K562 (cell line): ENCODE data around the gene KRT35. TPM values are rescaled to one million over a fixed set of nuclear protein-coding genes. Genes with fewer than 3 reads are reported as not detected.

ENCODE experiments used
- ATAC-seq: fragments of 200-7000 bp; cut with Tn5 transposase; 3 replicates; pipeline ENCODE4 v1.9.1; 2020; ENCODE audit warnings: moderate library complexity
- BruUV-seq: library from RNA; stranded (reverse); fragments of 400-500 nt; replicated peaks from 2 replicates; lab custom pipeline; 2021; lab: Mats Ljungman, UMichigan
- CTCF ChIA-PET: fragments of 300-600 bp; formaldehyde crosslinking; extraction: SDS; loops from one replicate; lab custom pipeline; 2021; ENCODE audit warnings: low intra/inter-chr PET ratio; lab: Yijun Ruan, JAX
- POLR2A ChIA-PET: fragments of 300-600, 350-650 bp; sonication (Branson Sonifier 250); formaldehyde crosslinking; extraction: SDS; loops from one replicate; lab custom pipeline; 2021; ENCODE audit warnings: antibody characterized with exemption, inconsistent platforms; lab: Yijun Ruan, JAX
- DNase-seq, 4 experiments: peaks; one replicate each; pipeline versions ENCODE4 v3.0.0 to v3.0.0-alpha.2; 2011 to 2018; ENCODE audit warnings: low spot score in 3 of 4, mixed read lengths in 3 of 4; ENCODE audit errors: extremely low read depth in 1 of 4
- FAIRE-seq: peaks from 2 replicates; lab custom pipeline; 2011; peaks lifted over from hg19 to GRCh38; lab: Jason Lieb, UNC
- H2AFZ ChIP-seq: 2 replicates; pipeline ENCODE4 v1.6.0; 2011; ENCODE audit warnings: low read depth, low read length, control low read depth, inconsistent platforms
- H3K27ac ChIP-seq: fragments of 200-600 bp; 3 replicates; pipeline ENCODE4 v1.8.0; 2011; ENCODE audit warnings: low read depth, mild to moderate bottlenecking, control low read depth, inconsistent platforms, low read length, moderate library complexity, mixed read lengths; ENCODE audit errors: extremely low read depth
- H3K27me3 ChIP-seq, 2 experiments: fragments of 300-600 bp in 1 of 2; 2 replicates in 1 of 2; 3 replicates in 1 of 2; pipeline versions ENCODE4 v1.6.0 to v1.8.0; 2011; ENCODE audit warnings: inconsistent platforms in 2 of 2, low read length in 2 of 2, mild to moderate bottlenecking in 1 of 2, mixed read lengths in 1 of 2, moderate library complexity in 1 of 2; ENCODE audit not compliant: control insufficient read depth in 2 of 2, insufficient read depth in 2 of 2
- H3K36me3 ChIP-seq: fragments of 300-600 bp; 3 replicates; pipeline ENCODE4 v1.8.0; 2011; ENCODE audit warnings: mild to moderate bottlenecking, low read length, inconsistent platforms; ENCODE audit not compliant: control insufficient read depth, insufficient read depth
- H3K4me1 ChIP-seq, 2 experiments: fragments of 200-600 bp in 1 of 2; replicated peaks in 1 of 2; 2 replicates in 1 of 2; 3 replicates in 1 of 2; pipeline versions ENCODE4 v1.5.1 to v1.8.0; 2011; ENCODE audit warnings: inconsistent platforms in 2 of 2, low read length in 2 of 2, mild to moderate bottlenecking in 1 of 2, mixed read lengths in 1 of 2, moderate library complexity in 1 of 2; ENCODE audit not compliant: control insufficient read depth in 2 of 2, insufficient read depth in 2 of 2
- H3K4me2 ChIP-seq: 2 replicates; pipeline ENCODE4 v1.6.1; 2011; ENCODE audit warnings: low read length, control low read depth, inconsistent platforms, mixed read lengths; ENCODE audit not compliant: insufficient read depth
- H3K4me3 ChIP-seq: fragments of 200-600 bp; sonication (generic), shearing (Covaris generic); 2 replicates; pipeline ENCODE4 v1.5.1; 2016; ENCODE audit warnings: control low read depth, inconsistent platforms
- H3K79me2 ChIP-seq: fragments of 200-600 bp; 3 replicates; pipeline ENCODE4 v1.8.0; 2011; ENCODE audit warnings: low read length, inconsistent platforms; ENCODE audit not compliant: control insufficient read depth, insufficient read depth
- H3K9ac ChIP-seq, 2 experiments: 2 replicates each; pipeline versions ENCODE4 v1.6.0 to v1.6.1; 2011; ENCODE audit warnings: low read depth in 2 of 2, low read length in 2 of 2, control low read depth in 1 of 2, inconsistent platforms in 1 of 2, mild to moderate bottlenecking in 1 of 2, mixed read lengths in 1 of 2; ENCODE audit not compliant: insufficient read depth in 1 of 2
- H3K9me1 ChIP-seq: one replicate; pipeline ENCODE4 v1.6.0; 2011; ENCODE audit warnings: inconsistent platforms, mild to moderate bottlenecking, low read length, moderate library complexity; ENCODE audit not compliant: control insufficient read depth, insufficient read depth
- H3K9me3 ChIP-seq: replicated peaks from 2 replicates; pipeline ENCODE4 v1.5.1; 2011; ENCODE audit warnings: low read depth, low read length, inconsistent platforms; ENCODE audit not compliant: control insufficient read depth, insufficient read depth
- H4K20me1 ChIP-seq: replicated peaks from 2 replicates; pipeline ENCODE4 v1.6.1; 2011; ENCODE audit warnings: low read length, inconsistent platforms, mixed read lengths; ENCODE audit not compliant: control insufficient read depth, insufficient read depth
- ETV1 ChIP-seq: fragments of 450-650 bp; conservative IDR thresholded peaks from 2 replicates; pipeline ENCODE4 v1.6.1; 2016; ENCODE audit warnings: missing genetic modification characterization, control low read depth, low read depth, missing compliant biosample characterization
- GMEB1 ChIP-seq: fragments of 250-450 bp; sonication (Bioruptor Pico); IDR thresholded peaks from 2 replicates; pipeline ENCODE4 v1.4.0; 2020; ENCODE audit warnings: mild to moderate bottlenecking
- HBP1 ChIP-seq: fragments of 450-650 bp; formaldehyde crosslinking; IDR thresholded peaks from 2 replicates; pipeline ENCODE4 v1.4.0; 2022; ENCODE audit warnings: missing genetic modification characterization
- HSF4 ChIP-seq: fragments of 250-450 bp; sonication (Bioruptor Pico); IDR thresholded peaks from 2 replicates; pipeline ENCODE4 v2.1.2; 2022; ENCODE audit warnings: mild to moderate bottlenecking, moderate library complexity, borderline replicate concordance
- KLF16 ChIP-seq: IDR thresholded peaks from 2 replicates; pipeline ENCODE4 v1.6.1; 2016; ENCODE audit warnings: antibody characterized with exemption
- MEF2A ChIP-seq: IDR thresholded peaks from 2 replicates; pipeline ENCODE4 v1.6.1; 2011; ENCODE audit warnings: low read depth, mild to moderate bottlenecking, low read length, moderate library complexity; ENCODE audit not compliant: control insufficient read depth
- MTF1 ChIP-seq: fragments of 250-450 bp; sonication (Bioruptor Pico); IDR thresholded peaks from 2 replicates; pipeline ENCODE4 v1.9.0; 2021; ENCODE audit warnings: moderate library complexity, mild to moderate bottlenecking, inconsistent platforms, borderline replicate concordance
- NELFE ChIP-seq: IDR thresholded peaks from 2 replicates; pipeline ENCODE4 v1.6.1; 2011; ENCODE audit warnings: mild to moderate bottlenecking; ENCODE audit not compliant: insufficient read depth, insufficient read length
- PHB ChIP-seq: fragments of 250-450 bp; sonication (Bioruptor Pico); IDR thresholded peaks from 2 replicates; pipeline ENCODE4 v1.5.0; 2021
- SAP30 ChIP-seq: fragments of 200-600 bp; sonication (generic); IDR thresholded peaks from 2 replicates; pipeline ENCODE4 v1.6.1; 2012; ENCODE audit warnings: borderline replicate concordance, low read depth, mild to moderate bottlenecking, moderate library complexity, low read length, control low read depth, inconsistent platforms; ENCODE audit not compliant: insufficient read depth, poor library complexity, severe bottlenecking
- ZNF354B ChIP-seq: fragments of 250-450 bp; sonication (Bioruptor Pico); IDR thresholded peaks from 2 replicates; pipeline ENCODE4 v1.4.0; 2020
- ZNF655 ChIP-seq: fragments of 250-450 bp; sonication (Bioruptor Pico); IDR thresholded peaks from 2 replicates; pipeline ENCODE4 v1.5.0; 2021
- ZNF75A ChIP-seq: fragments of 450-650 bp; formaldehyde crosslinking; IDR thresholded peaks from 2 replicates; pipeline ENCODE4 v1.4.0; 2020; ENCODE audit warnings: mild to moderate bottlenecking
- WGBS: fragments of 100-300 bp; shearing (Covaris generic); methylation state at CpG from one replicate; pipeline ENCODE4 v1.1.6; 2016; ENCODE audit warnings: low coverage, mixed read lengths; ENCODE audit not compliant: insufficient coverage; ENCODE audit errors: missing lambda C conversion rate; 5-methylcytosine and 5-hydroxymethylcytosine counted together
- in situ Hi-C: fragments of 300-500 bp; cut with MboI; formaldehyde crosslinking; loops from 4 replicates; pipeline ENCODE4 v1.15.0; 2018; ENCODE audit warnings: inconsistent platforms, mixed read lengths
- intact Hi-C: fragments of 100-400 bp; cut with micrococcal nuclease; formaldehyde crosslinking; loops from 2 replicates; pipeline ENCODE4 v1.14.2; 2022
- polyA plus RNA-seq, 8 experiments: library from polyadenylated mRNA; depleted of rRNA in 4 of 8; stranded (reverse) in 5 of 8; unstranded in 3 of 8; fragments of >200 nt; fragmentation: Nextera tagmentation in 2 of 8; fragmentation: Illumina TruSeq in 1 of 8; extraction: Ambion mirVana in 2 of 8; extraction: Trizol in 1 of 8; gene quantifications; 2 replicates each; pipeline versions ENCODE4 v1.2.1 to v1.2.3, GENCODE V29; 2011 to 2014; ENCODE audit warnings: inconsistent platforms in 1 of 8, missing spikeins in 1 of 8
- total RNA-seq, 7 experiments: library from RNA; depleted of rRNA in 6 of 7; stranded (reverse); fragments of >200 nt in 6 of 7; fragmentation: Illumina TruSeq in 2 of 7; extraction: Trizol in 2 of 7; gene quantifications; 2 replicates each; pipeline versions ENCODE4 v1.2.1 to v1.2.3, GENCODE V29; 2011 to 2021; ENCODE audit warnings: low replicate concordance in 1 of 7
- TF ChIP-seq, protein P1 (sequence below), 2 experiments: fragments of 450-650 bp in 1 of 2; sonication (generic) in 1 of 2; formaldehyde crosslinking in 1 of 2; IDR thresholded peaks in 1 of 2; conservative IDR thresholded peaks in 1 of 2; 2 replicates each; pipeline versions ENCODE4 v1.6.1 to v1.8.1; 2016 to 2023; ENCODE audit warnings: mild to moderate bottlenecking in 2 of 2, moderate library complexity in 2 of 2, inconsistent platforms in 1 of 2, missing genetic modification reagents in 1 of 2
- TF ChIP-seq, protein P2 (sequence below): fragments of 250-450 bp; sonication (Bioruptor Pico); IDR thresholded peaks from 2 replicates; pipeline ENCODE4 v1.4.0; 2020; ENCODE audit warnings: mild to moderate bottlenecking, moderate library complexity

Gene KRT35
- total and polyA plus RNA-seq, 9 of the 15 experiments (the other 6 are each of a cell fraction or from before 2014, with no cell fraction given), result not detected

GRCh38 chr17:41448506-41448905 lies 32.4 kb downstream of the KRT35 start:
- intact Hi-C loops (no loop called here), in situ Hi-C loops (no loop called here)
- Histone ChIP-seq H3K27me3 (peaks cover 3 to 12% of the 10 kb centered on the region in 2 experiments; a peak in 2 of 5 replicates), H3K27ac (no peak overlapping the region), H3K9me1 (no peaks in the 10 kb centered on the region), H3K4me3 (no peak overlapping the region), H3K9ac (no peak overlapping the region), H3K9me3 (no peaks in the 10 kb centered on the region; the same call in 1 of the 2 replicates), H2AFZ (no peak overlapping the region), H3K4me1 (no peaks in the 10 kb centered on the region), H4K20me1 (no peaks in the 10 kb centered on the region), H3K79me2 (no peaks in the 10 kb centered on the region), H3K36me3 (no peaks in the 10 kb centered on the region), H3K4me2 (no peak overlapping the region)
- no peak for FAIRE-seq
- WGBS, result 0% methylated on average over 2 of the region's 2 CpGs
- DNase-seq, result no peak
- ATAC-seq, result no peak
- CTCF ChIA-PET, result no interaction called here
- POLR2A ChIA-PET, result interaction anchor here (0.7 to 2.2 kb wide), 2 partner anchors 15 to 302 kb away, joined by 3 to 5 read pairs; no protein-coding TSS in a partner anchor
- BruUV-seq, result no TSS peak
- TF ChIP-seq GMEB1 (CRISPR knock-in tag) (no peak), ZNF655 (CRISPR knock-in tag) (no peak), KLF16 (no peak), ZNF354B (no peak), SAP30 (no peak), MEF2A (no peak), ZNF75A (CRISPR knock-in tag) (no peak), ETV1 (tag) (no peak), HSF4 (CRISPR knock-in tag) (no peak), NELFE (no peak), HBP1 (no peak), MTF1 (no peak), PHB (no peak)
- TF ChIP-seq, protein P1, sequence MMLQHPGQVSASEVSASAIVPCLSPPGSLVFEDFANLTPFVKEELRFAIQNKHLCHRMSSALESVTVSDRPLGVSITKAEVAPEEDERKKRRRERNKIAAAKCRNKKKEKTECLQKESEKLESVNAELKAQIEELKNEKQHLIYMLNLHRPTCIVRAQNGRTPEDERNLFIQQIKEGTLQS (IDR thresholded peaks at IDR 0.05), result no peak
- TF ChIP-seq, protein P1 (CRISPR knock-in tag; conservative IDR thresholded peaks at IDR 0.05), result no peak
- TF ChIP-seq, protein P2, sequence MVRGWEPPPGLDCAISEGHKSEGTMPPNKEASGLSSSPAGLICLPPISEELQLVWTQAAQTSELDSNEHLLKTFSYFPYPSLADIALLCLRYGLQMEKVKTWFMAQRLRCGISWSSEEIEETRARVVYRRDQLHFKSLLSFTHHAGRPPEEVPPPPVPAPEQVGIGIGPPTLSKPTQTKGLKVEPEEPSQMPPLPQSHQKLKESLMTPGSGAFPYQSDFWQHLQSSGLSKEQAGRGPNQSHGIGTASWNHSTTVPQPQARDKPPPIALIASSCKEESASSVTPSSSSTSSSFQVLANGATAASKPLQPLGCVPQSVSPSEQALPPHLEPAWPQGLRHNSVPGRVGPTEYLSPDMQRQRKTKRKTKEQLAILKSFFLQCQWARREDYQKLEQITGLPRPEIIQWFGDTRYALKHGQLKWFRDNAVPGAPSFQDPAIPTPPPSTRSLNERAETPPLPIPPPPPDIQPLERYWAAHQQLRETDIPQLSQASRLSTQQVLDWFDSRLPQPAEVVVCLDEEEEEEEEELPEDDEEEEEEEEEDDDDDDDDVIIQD, result no peak
